Karpas-422 (cell line): ENCODE data around the gene PCMTD2. TPM values are rescaled to one million over a fixed set of nuclear protein-coding genes. Genes with fewer than 3 reads are reported as not detected.

Source experiments
- DNase-seq: peaks from one replicate; pipeline ENCODE4 v3.0.0-alpha.2; 2015
- H2AFZ ChIP-seq: fragments of 200-600 bp; sonication (generic); 2 replicates; pipeline ENCODE4 v1.6.1; 2014; ENCODE audit warnings: antibody characterized with exemption, low read length, mixed read lengths
- H3K27ac ChIP-seq: fragments of 200-600 bp; sonication (generic); 2 replicates; pipeline ENCODE4 v1.5.1; 2014; ENCODE audit warnings: mild to moderate bottlenecking, low read length, moderate library complexity
- H3K27me3 ChIP-seq: fragments of 200-600 bp; sonication (generic); 2 replicates; pipeline ENCODE4 v1.6.1; 2014; ENCODE audit warnings: low read length, mixed read lengths
- H3K36me3 ChIP-seq: fragments of 200-600 bp; sonication (generic); 2 replicates; pipeline ENCODE4 v1.6.1; 2014; ENCODE audit warnings: low read length, mixed read lengths; ENCODE audit not compliant: insufficient read depth
- H3K4me1 ChIP-seq: fragments of 200-600 bp; sonication (generic); 2 replicates; pipeline ENCODE4 v1.6.1; 2014; ENCODE audit warnings: mild to moderate bottlenecking, low read length, mixed read lengths
- H3K4me2 ChIP-seq: fragments of 200-600 bp; sonication (generic); 2 replicates; pipeline ENCODE4 v1.6.1; 2014; ENCODE audit warnings: low read length, low read depth, mild to moderate bottlenecking; ENCODE audit not compliant: poor library complexity, severe bottlenecking
- H3K4me3 ChIP-seq: fragments of 200-600 bp; sonication (generic); 2 replicates; pipeline ENCODE4 v1.5.1; 2014; ENCODE audit warnings: mild to moderate bottlenecking, antibody characterized with exemption, low read length, mixed read lengths
- H3K79me2 ChIP-seq: fragments of 200-600 bp; sonication (generic); 2 replicates; pipeline ENCODE4 v1.6.1; 2014; ENCODE audit warnings: mild to moderate bottlenecking, low read length, mixed read lengths
- H3K9ac ChIP-seq: fragments of 200-600 bp; sonication (generic); 2 replicates; pipeline ENCODE4 v1.6.0; 2014; ENCODE audit warnings: low read length
- H3K9me2 ChIP-seq: fragments of 200-600 bp; sonication (generic), shearing (Covaris generic); replicated peaks from 2 replicates; pipeline ENCODE4 v1.6.0; 2014; ENCODE audit warnings: mild to moderate bottlenecking, low read length, moderate library complexity; ENCODE audit not compliant: insufficient read depth
- H3K9me3 ChIP-seq: fragments of 300-700, 200-600 bp; sonication (generic); 2 replicates; pipeline ENCODE4 v1.6.1; 2014; ENCODE audit warnings: low read length, mixed read lengths
- H4K20me1 ChIP-seq: fragments of 200-600 bp; sonication (generic); 2 replicates; pipeline ENCODE4 v1.6.1; 2014; ENCODE audit warnings: mild to moderate bottlenecking, antibody characterized with exemption, low read length, low read depth; ENCODE audit not compliant: insufficient read depth
- total RNA-seq: library from RNA; depleted of rRNA; stranded (reverse); fragments of >200 nt; shearing (Covaris generic); gene quantifications from 2 replicates; pipeline ENCODE4 v1.2.3, GENCODE V29; 2014; ENCODE audit warnings: low replicate concordance

PCMTD2 gene
- total RNA-seq, 1 experiment from 2014 or later, result 92.7 TPM

- Histone ChIP-seq H3K79me2 (no peaks in the 10 kb centered on the region), H4K20me1 (no peaks in the 10 kb centered on the region), H3K9me3 (no peaks in the 10 kb centered on the region), H3K27ac (no peak overlapping the region), H2AFZ (no peak overlapping the region), H3K4me3 (no peak overlapping the region), H3K36me3 (no peaks in the 10 kb centered on the region), H3K4me2 (no peak overlapping the region), H3K27me3 (no peaks in the 10 kb centered on the region), H3K4me1 (no peaks in the 10 kb centered on the region), H3K9ac (no peak overlapping the region), H3K9me2 (no peaks in the 10 kb centered on the region)
- DNase-seq, result no peak
These were observed 15.9 kb upstream of the PCMTD2 start for GRCh38 chr20:64239449-64240242.

GRCh38 chr20:64240243-64241015, 15.1 kb upstream of the PCMTD2 start:
- Histone ChIP-seq H3K4me1 (no peaks in the 10 kb centered on the region), H4K20me1 (no peaks in the 10 kb centered on the region), H3K79me2 (no peaks in the 10 kb centered on the region), H3K4me3 (no peak overlapping the region), H3K27me3 (no peaks in the 10 kb centered on the region), H3K9me2 (no peaks in the 10 kb centered on the region), H3K36me3 (no peaks in the 10 kb centered on the region), H3K9ac (no peak overlapping the region), H3K27ac (no peak overlapping the region), H2AFZ (no peak overlapping the region), H3K9me3 (no peaks in the 10 kb centered on the region), H3K4me2 (no peak overlapping the region)
- no peak for DNase-seq

GRCh38 chr20:64241061-64241460, 14.5 kb upstream of the PCMTD2 start:
- H2AFZ ChIP-seq, result no peak overlapping the region
- H3K27ac ChIP-seq, result no peak overlapping the region
- H3K36me3 ChIP-seq, result no peaks in the 10 kb centered on the region
- H3K27me3 ChIP-seq, result no peaks in the 10 kb centered on the region
- H3K4me2 ChIP-seq, result no peak overlapping the region
- no peaks in the 10 kb centered on the region for H3K9me2 ChIP-seq
- H3K9me3 ChIP-seq, result no peaks in the 10 kb centered on the region
- no peaks in the 10 kb centered on the region for H4K20me1 ChIP-seq
- no peak for DNase-seq
- no peaks in the 10 kb centered on the region for H3K4me1 ChIP-seq
- H3K79me2 ChIP-seq, result no peaks in the 10 kb centered on the region
- no peak overlapping the region for H3K9ac ChIP-seq
- no peak overlapping the region for H3K4me3 ChIP-seq

GRCh38 chr20:64242003-64242796, 13.3 kb upstream of the PCMTD2 start:
- H3K27ac ChIP-seq, result no peak overlapping the region
- H3K27me3 ChIP-seq, result no peaks in the 10 kb centered on the region
- no peak overlapping the region for H3K9ac ChIP-seq
- H4K20me1 ChIP-seq, result no peaks in the 10 kb centered on the region
- no peaks in the 10 kb centered on the region for H3K9me2 ChIP-seq
- no peaks in the 10 kb centered on the region for H3K36me3 ChIP-seq
- H3K4me2 ChIP-seq, result no peak overlapping the region
- no peaks in the 10 kb centered on the region for H3K4me1 ChIP-seq
- H3K9me3 ChIP-seq, result no peaks in the 10 kb centered on the region
- H3K79me2 ChIP-seq, result no peaks in the 10 kb centered on the region
- DNase-seq, result no peak
- H2AFZ ChIP-seq, result no peak overlapping the region
- H3K4me3 ChIP-seq, result no peak overlapping the region

- H4K20me1 ChIP-seq, result no peaks in the 10 kb centered on the region
- no peaks in the 10 kb centered on the region for H3K36me3 ChIP-seq
- peaks cover 4% of the 10 kb centered on the region; the same call in 1 of the 2 replicates for H3K4me1 ChIP-seq
- no peaks in the 10 kb centered on the region for H3K9me2 ChIP-seq
- no peak overlapping the region for H3K9ac ChIP-seq
- no peaks in the 10 kb centered on the region for H3K27me3 ChIP-seq
- no peak overlapping the region for H2AFZ ChIP-seq
- no peak overlapping the region for H3K27ac ChIP-seq
- no peaks in the 10 kb centered on the region for H3K79me2 ChIP-seq
- no peak overlapping the region for H3K4me3 ChIP-seq
- no peaks in the 10 kb centered on the region for H3K9me3 ChIP-seq
- no peak overlapping the region for H3K4me2 ChIP-seq
- DNase-seq, result no peak
These were observed 12.6 kb upstream of the PCMTD2 start for GRCh38 chr20:64242797-64243475.

GRCh38 chr20:64244281-64244805, 11.2 kb upstream of the PCMTD2 start:
- Histone ChIP-seq H3K27ac (no peak overlapping the region), H3K4me2 (no peak overlapping the region), H3K9me3 (no peaks in the 10 kb centered on the region), H4K20me1 (no peaks in the 10 kb centered on the region), H3K9ac (no peak overlapping the region), H3K27me3 (no peaks in the 10 kb centered on the region), H3K36me3 (no peaks in the 10 kb centered on the region), H3K4me1 (peaks cover 4% of the 10 kb centered on the region; the same call in 1 of the 2 replicates), H3K4me3 (no peak overlapping the region), H3K9me2 (no peaks in the 10 kb centered on the region), H3K79me2 (no peaks in the 10 kb centered on the region), H2AFZ (no peak overlapping the region)
- no peak for DNase-seq

- Histone ChIP-seq H3K4me2 (no peak overlapping the region), H4K20me1 (no peaks in the 10 kb centered on the region), H3K27me3 (no peaks in the 10 kb centered on the region), H3K9ac (no peak overlapping the region), H3K4me1 (peaks cover 4% of the 10 kb centered on the region; the same call in 1 of the 2 replicates), H3K9me3 (no peaks in the 10 kb centered on the region), H3K27ac (no peak overlapping the region), H3K9me2 (no peaks in the 10 kb centered on the region), H3K4me3 (no peak overlapping the region), H2AFZ (no peak overlapping the region), H3K79me2 (no peaks in the 10 kb centered on the region), H3K36me3 (no peaks in the 10 kb centered on the region)
- DNase-seq, result no peak
These were observed 10.5 kb upstream of the PCMTD2 start for GRCh38 chr20:64244870-64245603.
